Kidney capillary endothelial cell (primary cell): ENCODE measurements around the gene CFDP1.
"Not testable (repeated sequence)": the region's sequence is repeated elsewhere in the genome, so short reads cannot be mapped to it uniquely, and the experiment has no call there.

ENCODE experiments used
- DNase-seq: peaks from one replicate; pipeline ENCODE4 v3.0.0-alpha.2; 2018; ENCODE audit warnings: low spot score

Gene CFDP1

DNA sequence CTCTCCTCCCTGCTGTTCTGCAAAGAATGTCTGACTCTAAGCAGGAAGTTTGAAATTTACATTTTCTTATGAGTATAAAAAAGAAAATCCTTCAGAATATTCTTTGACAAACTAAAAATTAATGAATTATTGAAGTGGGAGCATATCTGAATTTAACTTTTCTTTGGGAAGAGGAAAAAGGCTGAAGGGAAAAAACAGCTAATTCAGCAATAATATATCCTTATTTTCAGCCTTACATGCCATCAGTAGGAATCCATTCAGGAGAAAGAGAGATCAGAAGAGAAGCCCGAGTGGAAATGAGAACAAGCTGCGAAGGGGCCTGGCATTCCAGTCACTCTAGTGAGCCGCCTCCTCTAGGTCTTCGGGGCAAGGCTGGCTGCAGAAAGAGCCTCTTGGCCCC lies 140.1 kb downstream of the CFDP1 start:
- no peak for DNase-seq

GRCh38 chr16:75292691-75293090 lies 140.6 kb downstream of the CFDP1 start:
- no peak for DNase-seq

DNA sequence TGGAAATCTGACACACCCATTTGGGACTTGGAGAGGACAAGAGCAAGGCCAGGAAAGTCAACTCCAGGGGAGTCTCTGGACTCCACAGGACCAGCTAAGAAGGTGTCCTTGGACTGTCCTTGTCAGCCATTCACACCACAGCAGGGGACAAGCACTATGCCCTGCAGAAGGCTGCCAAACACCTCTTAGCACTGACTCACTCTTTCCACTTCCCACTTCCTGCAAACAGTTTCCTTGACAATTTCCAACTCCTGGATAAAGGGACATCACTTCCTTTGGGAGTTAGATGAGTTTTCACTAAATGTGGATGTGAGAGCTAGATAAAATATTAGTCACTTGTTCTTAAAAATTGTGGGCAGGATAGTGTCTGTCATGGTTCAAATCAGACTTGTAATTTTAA lies 144.1 kb downstream of the CFDP1 start:
- DNase-seq = peak; percentile 98

DNA sequence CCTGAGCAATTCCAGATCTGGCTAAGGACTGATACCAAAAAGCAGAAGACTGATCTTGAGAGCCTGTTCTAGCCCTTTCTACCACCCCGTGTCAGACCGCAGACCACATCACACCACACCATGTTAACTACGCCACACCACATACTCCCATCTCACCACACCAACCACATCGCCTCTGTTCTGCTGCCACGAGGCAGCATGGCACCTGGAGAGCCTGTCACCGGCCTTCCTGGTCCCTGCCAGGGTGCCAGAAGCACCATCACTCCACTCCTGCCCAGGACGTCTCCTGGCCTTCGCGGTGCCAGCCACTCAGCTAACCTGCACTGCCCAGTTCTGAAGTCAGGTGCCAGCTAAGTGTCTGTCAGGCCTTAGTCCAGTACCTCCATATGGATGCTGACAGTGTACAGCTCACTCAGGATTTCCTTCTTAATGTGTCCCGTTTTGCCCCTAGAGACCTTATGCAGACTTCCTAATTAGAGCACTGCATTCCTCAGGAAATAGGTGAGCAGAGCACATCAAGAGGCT lies 144.6 kb downstream of the CFDP1 start:
- peak; percentile 78 for DNase-seq

- no peak for DNase-seq
Measured at GRCh38 chr16:75288181-75288580, 145.1 kb downstream of the CFDP1 start.

- no peak for DNase-seq
Measured at GRCh38 chr16:75287708-75288107, 145.6 kb downstream of the CFDP1 start.

DNA sequence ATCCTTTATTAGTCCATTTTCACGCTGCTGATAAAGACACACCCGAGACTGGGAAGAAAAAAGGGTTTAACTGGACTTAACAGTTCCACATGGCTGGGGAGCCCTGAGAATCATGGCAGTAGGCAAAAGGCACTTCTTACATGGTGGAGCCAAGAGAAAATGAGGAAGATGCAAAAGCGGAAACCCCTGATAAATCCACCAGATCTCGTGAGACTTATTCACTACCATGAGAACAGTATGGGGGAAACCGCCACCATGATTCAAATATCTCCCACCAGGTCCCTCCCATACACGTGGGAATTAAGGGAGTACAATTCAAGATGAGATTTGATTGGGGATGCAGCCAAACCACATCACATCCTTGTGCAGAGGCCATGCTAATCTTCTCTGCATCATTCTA lies 146.9 kb downstream of the CFDP1 start:
- DNase-seq = no peak

- DNase-seq = no peak
Measured at GRCh38 chr16:75282466-75283281, 150.6 kb downstream of the CFDP1 start.

- DNase-seq = no peak
Measured at GRCh38 chr16:75281826-75282225, 151.5 kb downstream of the CFDP1 start.

DNA sequence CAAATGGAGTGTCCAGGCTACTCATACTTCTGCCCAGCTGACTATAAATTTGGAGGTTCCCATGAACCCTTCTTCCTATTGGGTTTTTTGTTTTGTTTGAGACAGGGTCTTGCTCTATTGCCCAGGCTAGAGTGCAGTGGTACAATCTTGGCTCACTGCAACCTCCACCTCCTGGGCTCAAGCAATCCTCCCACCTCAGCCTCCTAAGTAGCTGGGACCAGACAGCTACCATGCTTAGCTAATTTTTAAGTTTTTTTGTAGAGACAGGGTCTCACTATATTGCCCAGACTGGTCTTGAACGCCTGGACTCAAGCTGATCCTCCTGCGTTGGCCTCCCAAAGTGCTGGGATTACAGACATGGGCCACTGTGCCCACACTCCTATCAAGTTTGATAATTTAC lies 152.3 kb downstream of the CFDP1 start:
- not testable (repeated sequence) for DNase-seq

DNA sequence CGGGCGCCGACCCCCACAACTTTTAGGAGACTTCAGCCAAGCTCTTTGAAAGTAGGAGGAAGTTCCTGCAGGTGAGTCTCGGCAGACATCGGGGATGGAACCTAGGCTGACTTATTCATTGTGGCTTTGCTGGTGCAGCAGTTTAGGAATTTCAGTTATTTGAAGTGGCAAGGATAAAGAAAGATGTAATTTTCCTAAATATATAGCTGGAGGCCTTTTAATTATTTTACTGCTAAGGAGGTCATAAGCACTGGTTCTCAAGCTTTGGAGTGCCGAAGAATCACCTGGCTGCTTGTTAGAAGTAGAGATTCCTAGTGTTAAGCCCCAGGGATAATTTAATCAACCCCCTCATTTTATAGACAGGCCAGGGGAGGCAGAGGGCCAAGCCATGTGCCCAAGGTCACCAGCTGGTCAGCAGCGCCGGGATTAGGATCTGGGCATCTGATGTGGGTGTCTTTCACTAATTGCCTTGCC lies 152.9 kb downstream of the CFDP1 start:
- DNase-seq = no peak

GRCh38 chr16:75279305-75279704 lies 154.0 kb downstream of the CFDP1 start:
- DNase-seq = no peak

- DNase-seq = no peak
Measured at GRCh38 chr16:75273054-75273925, 160.0 kb downstream of the CFDP1 start.

DNA sequence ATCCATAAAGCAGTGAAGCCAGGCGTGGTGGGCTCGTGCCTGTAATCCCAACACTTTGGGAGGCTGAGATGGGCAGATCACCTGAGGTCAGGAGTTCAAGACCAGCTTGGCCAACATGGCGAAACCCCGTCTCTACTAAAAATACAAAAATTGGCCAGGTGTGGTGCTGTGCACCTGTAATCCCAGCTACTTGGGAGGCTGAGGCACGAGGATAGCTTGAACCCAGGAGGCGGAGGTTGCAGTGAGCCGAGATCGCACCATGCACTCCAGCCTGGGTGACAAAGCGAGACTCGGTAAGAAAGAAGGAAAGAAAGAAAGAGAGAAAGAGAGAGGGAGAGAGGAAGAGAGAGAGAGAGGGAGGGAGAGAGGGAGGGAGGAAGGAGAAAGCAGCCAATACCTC lies 160.7 kb downstream of the CFDP1 start:
- DNase-seq = not testable (repeated sequence)

DNA sequence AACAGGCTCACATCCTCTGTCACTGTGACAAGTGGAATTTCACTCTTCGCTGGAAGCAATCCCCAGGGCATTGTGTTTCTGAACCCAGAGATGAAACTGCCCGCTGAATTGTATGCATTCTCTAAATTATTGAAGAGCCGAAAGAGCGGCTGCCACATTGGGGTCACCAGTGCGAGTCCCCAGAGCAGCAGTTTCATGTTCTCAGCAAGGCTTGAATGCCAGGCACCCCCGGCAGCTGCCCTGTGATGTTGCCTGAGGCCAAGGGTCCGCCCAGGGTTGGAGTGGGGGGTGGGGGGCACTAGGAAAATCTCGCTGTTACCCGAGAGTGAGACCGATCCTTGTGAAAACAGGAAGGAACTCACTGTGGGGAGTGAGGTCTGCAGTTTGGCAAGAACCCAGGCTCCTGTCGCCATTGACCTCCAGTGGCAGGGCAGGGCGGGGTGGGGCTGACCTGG lies 161.2 kb downstream of the CFDP1 start:
- no peak for DNase-seq

DNA sequence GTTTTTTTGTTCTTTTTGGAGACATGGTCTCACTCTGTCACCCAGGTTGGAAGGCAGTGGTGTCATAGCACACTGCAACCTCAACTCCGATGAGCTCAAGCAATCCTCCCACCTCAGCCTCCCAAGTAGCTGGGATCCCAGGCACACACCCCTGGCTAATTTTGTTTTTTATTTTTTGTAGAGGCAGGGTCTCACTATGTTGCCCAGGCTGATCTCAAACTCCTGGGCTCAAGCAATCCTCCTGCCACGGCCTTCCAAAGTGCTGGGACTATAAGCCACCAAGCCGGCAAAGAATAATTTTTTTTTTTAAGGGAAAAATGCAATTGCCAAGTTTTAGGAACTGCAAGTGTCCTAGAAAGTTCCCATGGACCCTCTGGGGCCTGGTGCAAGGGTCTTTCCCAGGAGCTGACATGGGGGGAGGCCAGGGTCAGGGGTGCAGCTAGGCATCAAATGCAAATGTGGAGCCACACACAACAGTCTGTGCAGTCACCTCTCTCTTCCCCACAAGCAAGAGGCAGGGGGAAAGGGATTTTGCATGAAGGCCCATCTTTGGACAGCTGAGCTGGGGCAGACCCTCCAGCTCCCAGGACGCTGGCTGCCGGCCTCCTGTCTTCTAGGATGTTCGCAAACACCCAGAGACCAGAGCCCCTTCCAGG lies 161.7 kb downstream of the CFDP1 start:
- DNase-seq = no peak

DNA sequence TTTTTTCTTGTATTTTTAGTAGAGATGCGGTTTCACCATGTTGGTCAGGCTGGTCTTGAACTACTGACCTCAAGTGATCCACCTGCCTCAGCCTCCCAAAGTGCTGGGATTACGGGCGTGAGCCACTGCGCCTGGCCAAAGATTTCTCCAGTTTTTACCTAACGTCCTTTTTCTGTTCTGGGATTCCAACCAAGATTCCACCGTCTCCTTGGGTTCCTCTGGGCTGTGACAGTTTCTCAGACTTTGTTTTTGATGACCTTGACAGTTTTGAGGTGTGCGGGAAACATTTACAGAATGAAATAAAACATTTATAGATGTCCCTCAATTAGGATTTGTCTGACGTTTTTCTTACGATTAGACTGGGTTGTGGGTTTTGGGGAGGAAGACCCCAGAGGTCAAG lies 163.9 kb downstream of the CFDP1 start:
- not testable (repeated sequence) for DNase-seq

DNA sequence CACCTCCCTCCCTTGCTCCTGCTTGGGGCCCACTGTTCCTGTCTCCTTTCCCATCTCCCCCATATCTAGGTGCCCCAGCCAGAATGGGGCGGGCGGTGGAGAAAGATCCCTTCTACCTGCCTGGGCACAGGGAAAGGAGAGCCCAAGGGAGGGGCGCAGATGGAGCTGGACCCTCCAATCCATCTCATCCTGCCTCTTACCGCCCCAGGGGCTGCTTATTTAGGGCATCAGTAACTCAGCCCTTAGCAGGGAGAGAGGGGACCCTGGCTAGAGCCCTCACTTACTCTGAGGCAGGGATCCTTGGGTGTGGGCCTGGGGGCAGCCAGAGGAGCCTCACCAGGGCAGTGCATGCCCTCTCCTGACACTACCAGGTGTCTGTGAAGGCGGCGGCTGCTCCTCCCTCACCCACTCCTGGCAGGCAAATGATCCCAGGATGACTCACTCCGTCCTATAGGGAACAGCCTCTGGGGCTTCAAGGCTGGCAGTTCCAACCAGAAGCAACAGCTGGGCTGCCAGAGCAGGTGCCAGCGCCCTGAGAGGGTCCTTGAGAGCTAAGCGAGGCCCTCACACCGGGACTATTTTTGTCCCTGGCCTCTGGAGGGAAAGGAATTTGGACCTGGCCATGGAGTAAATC lies 165.6 kb downstream of the CFDP1 start:
- no peak for DNase-seq

- DNase-seq = no peak
Measured at GRCh38 chr16:75266738-75267630, 166.3 kb downstream of the CFDP1 start.

DNA sequence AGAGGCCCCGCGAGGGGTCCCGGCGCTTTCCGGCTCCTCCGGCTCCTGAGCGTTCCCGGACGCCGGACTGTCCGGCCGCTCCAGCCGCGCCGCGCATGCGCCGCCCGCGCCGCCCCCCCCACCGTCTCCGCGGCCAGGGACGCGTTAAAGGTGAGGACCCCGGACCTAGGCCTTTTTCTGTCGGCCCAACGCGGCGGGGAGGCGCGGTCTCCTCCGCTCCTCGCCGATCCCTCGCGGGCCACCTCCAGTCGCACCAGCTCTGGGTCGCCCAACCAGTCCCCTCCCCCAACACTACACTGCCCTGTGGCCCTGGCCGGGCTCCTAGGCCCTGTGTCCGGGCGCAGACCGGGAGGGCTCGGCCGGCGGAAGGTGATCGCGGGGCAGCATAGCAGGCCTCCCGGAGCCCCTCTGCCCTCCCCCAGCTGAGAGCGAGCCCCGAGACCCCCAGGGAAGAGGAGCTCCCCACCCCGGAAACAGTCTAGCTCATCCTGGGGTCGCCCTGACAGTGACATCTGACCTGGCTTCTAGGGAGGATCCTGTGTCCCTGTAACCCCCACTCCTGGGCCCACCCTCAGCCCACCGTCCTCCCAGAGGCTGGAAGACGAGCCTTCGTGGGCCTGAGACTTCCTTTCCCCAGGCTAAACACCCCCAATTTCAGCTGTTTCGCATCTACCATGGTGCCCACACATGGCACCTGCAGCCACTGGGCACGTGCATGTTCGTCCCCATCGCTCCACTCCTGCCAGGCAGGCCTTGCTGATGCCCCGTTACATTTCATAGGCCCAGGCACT lies 167.2 kb downstream of the CFDP1 start:
- peak; percentile 75 for DNase-seq
